AG04449 (cell line): ENCODE results near the gene METTL13.
"Not testable (repeated sequence)": the region's sequence is repeated elsewhere in the genome, so short reads cannot be mapped to it uniquely, and the experiment has no call there.

Experiments
- CTCF ChIA-PET: fragments of 350-600 bp; formaldehyde crosslinking; extraction: SDS; loops from one replicate; lab custom pipeline; 2021; ENCODE audit warnings: antibody characterized with exemption; lab: Yijun Ruan, JAX
- POLR2A ChIA-PET: fragments of 400-600, 350-600 bp; formaldehyde crosslinking; extraction: SDS; loops from one replicate; lab custom pipeline; 2020; ENCODE audit warnings: antibody characterized with exemption, inconsistent platforms; lab: Yijun Ruan, JAX
- DNase-seq: peaks from one replicate; pipeline ENCODE4 v3.0.0-alpha.2; 2010; ENCODE audit warnings: low read depth, low spot score
- H3K4me3 ChIP-seq: 2 replicates; pipeline ENCODE4 v1.5.1; 2011; ENCODE audit warnings: low read depth, mild to moderate bottlenecking, control low read depth, low read length
- TF ChIP-seq, protein P1 (sequence below): IDR thresholded peaks from one replicate; pipeline ENCODE4 v1.5.1; 2011; ENCODE audit warnings: mild to moderate bottlenecking, moderate library complexity, low read length, control low read depth, inconsistent platforms; ENCODE audit not compliant: insufficient read depth; ENCODE audit errors: missing control alignments

Gene METTL13

DNA sequence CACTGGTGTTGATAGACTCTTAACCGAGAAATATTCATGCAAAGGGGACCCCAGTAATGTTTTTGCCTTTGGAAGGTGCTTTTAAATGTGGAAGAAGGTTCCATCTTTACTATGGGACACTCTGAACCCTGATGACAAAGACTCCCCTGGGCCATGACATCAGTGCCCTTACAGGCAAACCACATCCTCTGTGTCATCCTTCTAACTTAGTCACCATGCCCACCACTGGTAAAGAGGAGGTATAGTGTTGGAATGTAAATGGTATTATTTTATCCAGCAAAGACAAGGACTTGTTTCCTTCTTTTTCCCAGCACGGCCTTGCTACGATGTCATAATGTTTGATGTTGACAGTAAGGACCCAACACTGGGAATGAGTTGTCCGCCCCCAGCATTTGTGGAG, 12.6 kb downstream of the METTL13 start:
- CTCF ChIA-PET, result interaction anchor here (0.6 to 11.2 kb wide), 4 partner anchors 8 to 190 kb away, joined by 3 to 95 read pairs (median 24); no protein-coding TSS in a partner anchor
- no peak overlapping the region for H3K4me3 ChIP-seq
- no peak for DNase-seq
- POLR2A ChIA-PET, result interaction anchor here (1.1 kb wide), 1 partner anchor 12 kb away, joined by 3 read pairs; the partner anchor contains the start of gene METTL13
- TF ChIP-seq, protein P1, sequence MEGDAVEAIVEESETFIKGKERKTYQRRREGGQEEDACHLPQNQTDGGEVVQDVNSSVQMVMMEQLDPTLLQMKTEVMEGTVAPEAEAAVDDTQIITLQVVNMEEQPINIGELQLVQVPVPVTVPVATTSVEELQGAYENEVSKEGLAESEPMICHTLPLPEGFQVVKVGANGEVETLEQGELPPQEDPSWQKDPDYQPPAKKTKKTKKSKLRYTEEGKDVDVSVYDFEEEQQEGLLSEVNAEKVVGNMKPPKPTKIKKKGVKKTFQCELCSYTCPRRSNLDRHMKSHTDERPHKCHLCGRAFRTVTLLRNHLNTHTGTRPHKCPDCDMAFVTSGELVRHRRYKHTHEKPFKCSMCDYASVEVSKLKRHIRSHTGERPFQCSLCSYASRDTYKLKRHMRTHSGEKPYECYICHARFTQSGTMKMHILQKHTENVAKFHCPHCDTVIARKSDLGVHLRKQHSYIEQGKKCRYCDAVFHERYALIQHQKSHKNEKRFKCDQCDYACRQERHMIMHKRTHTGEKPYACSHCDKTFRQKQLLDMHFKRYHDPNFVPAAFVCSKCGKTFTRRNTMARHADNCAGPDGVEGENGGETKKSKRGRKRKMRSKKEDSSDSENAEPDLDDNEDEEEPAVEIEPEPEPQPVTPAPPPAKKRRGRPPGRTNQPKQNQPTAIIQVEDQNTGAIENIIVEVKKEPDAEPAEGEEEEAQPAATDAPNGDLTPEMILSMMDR, result no peak

DNA sequence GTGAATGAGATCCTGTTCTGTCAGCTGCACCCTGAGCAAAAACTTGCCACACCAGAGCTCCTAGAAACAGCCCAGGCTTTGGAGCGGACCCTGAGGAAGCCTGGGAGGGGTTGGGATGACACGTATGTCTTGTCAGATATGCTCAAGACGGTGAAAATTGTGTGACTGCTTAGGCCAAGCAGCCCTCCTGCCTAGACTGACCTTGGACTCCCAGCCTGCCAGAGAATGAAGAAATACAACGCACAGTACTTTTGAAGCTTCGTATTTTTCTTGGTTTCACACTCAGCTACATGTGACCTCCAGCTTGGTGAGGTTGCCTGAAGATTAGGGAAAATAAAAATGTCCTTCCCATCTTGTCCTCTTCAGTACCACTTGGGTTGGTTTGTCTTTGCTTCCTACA, 15.1 kb downstream of the METTL13 start:
- ChIA-PET POLR2A (no interaction called here), CTCF (interaction anchor here (0.9 to 5.4 kb wide), 4 partner anchors 140 to 187 kb away, joined by 3 to 44 read pairs (median 6); no protein-coding TSS in a partner anchor)
- no peak overlapping the region for H3K4me3 ChIP-seq
- TF ChIP-seq, protein P1, result no peak
- no peak for DNase-seq

DNA sequence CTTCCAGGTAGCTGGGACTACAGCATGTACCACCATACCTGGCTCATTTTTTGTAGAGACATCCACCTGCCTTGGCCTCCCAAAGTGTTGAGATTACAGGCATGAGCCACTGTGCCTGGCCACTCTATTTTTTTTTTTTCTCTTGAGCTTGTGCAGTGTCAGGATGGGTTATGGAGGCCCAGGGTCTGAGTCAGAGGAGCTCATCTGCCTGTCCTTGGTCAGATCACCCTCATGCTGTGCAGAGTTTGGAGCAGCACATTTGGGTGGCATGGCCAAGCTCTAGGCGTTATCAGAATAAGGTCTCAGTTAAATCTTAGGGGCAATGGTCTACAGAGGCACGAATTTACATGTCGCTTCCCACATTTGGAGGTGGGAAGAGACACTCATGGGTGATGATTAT, 16.9 kb downstream of the METTL13 start:
- TF ChIP-seq, protein P1, result no peak
- POLR2A ChIA-PET, result no interaction called here
- no peak for DNase-seq
- no peak overlapping the region for H3K4me3 ChIP-seq
- CTCF ChIA-PET, result interaction anchor here (0.8 to 16.0 kb wide), 6 partner anchors 10 to 205 kb away, joined by 3 to 835 read pairs (median 62); no protein-coding TSS in a partner anchor

DNA sequence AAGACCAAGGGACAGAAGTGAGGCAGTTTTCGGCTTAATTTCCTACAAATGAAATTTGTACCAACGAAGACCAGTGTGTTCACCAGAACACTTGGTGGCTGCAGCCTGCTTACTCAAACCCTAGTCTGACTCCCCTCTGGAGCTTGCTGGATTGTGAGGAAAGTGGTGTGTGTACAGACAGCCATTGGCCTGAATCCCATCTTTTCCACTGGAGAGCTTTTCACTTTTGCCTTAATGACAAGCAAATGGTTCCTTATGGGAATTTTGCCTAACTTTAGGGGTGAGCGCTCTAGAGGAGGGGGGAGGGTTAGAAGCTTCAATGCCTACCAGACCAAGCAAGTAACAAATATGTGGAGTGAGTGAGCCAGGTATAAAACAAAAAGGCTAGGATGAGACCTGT, 17.3 kb downstream of the METTL13 start:
- POLR2A ChIA-PET, result no interaction called here
- CTCF ChIA-PET, result interaction anchor here (0.8 to 16.0 kb wide), 6 partner anchors 10 to 204 kb away, joined by 3 to 835 read pairs (median 62); no protein-coding TSS in a partner anchor
- DNase-seq, result no peak
- TF ChIP-seq, protein P1, result no peak
- H3K4me3 ChIP-seq, result no peak overlapping the region

DNA sequence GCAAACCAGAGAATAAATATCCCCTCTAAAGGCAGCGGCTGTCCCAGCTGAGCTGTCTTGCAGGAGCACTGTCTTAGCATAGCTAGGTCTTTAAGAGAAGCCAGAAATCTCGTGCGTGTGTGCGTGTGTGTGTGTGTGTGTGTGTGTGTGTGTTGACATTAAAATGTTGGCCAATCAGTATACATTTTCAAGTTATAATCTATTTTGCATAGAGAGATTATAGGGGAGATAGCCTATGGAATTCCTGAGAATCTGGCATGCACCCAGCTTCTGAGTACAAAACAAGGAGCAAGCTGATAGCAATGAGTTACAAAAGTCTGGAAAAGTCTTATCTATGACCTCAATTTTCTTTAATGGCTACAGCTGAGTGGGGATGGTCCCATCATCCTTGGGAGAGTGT, 17.7 kb downstream of the METTL13 start:
- no peak for DNase-seq
- H3K4me3 ChIP-seq, result no peak overlapping the region
- TF ChIP-seq, protein P1, result no peak
- ChIA-PET POLR2A (no interaction called here), CTCF (interaction anchor here (0.8 to 16.0 kb wide), 8 partner anchors 10 to 204 kb away, joined by 3 to 835 read pairs (median 34); partner anchors contain the start of gene METTL13)

DNA sequence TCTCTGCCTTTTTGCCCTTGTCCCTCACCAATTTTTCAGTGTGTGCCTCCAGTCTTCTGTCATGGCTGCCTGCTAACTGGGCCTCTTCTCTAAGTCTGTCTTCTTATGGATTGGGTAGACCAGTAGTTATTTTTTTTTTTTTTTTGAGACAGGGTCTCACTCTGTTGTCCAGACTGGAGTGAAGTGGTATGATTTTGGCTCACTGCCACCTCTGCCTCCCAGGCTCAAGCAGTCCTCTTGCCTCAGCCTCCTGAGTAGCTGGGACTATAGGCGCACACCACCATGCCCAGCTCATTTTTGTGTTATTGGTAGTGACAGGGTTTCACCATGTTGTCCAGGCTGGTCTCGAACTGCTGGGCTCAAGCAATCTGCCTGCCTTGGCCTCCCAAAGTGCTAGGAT, 18.2 kb downstream of the METTL13 start:
- H3K4me3 ChIP-seq, DNase-seq, POLR2A ChIA-PET: not testable (repeated sequence)
- CTCF ChIA-PET, result interaction anchor here (0.8 to 16.0 kb wide), 13 partner anchors 11 to 617 kb away, joined by 3 to 835 read pairs (median 4); partner anchors contain the start of gene METTL13
